NCI-H146 (cell line): Measurements from ENCODE around the gene SPRED2.

Source experiments
- DNase-seq: peaks from one replicate; lab custom pipeline; 2025; lab: John Stamatoyannopoulos, UW

Gene SPRED2

DNA sequence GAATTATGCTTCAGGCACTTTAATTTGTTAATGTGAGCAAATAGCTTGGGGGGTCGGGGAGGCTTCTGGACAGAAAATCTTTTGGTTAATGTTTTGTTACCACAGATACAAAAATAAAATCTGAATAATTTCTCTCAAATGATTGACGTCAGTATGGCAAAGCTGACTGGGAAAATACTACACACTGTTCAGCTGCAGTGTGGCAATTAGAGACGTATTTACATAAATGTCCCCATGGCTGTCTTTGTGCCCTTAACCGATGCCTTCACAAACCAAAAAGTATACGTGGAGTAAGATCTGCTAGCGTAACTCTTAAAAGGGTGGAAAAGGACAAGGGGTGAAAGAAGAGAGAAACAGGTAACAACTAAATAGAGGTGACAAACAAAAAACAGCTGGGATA lies 121.3 kb downstream of the SPRED2 start:
- DNase-seq: peak; percentile 52

DNA sequence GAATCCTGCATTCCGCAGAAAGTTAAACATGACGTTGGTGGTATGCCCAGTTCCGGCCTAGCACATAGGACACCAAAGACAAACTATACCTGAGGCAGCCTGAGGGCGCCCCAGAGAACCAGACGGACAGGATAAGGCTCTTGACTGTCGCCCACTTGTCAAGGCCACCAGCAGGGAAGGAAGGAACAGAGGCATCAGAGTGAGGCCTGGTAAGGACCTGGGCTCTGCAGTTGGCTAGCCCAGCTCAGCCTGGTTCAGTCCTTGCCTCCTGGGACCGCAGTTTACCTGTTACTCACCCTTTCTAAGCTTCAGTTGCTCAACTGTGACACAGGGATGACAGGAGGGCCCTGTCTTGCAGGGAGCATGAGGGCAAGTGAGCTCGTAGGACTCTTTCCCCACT lies 122.7 kb downstream of the SPRED2 start:
- DNase-seq: no peak

DNA sequence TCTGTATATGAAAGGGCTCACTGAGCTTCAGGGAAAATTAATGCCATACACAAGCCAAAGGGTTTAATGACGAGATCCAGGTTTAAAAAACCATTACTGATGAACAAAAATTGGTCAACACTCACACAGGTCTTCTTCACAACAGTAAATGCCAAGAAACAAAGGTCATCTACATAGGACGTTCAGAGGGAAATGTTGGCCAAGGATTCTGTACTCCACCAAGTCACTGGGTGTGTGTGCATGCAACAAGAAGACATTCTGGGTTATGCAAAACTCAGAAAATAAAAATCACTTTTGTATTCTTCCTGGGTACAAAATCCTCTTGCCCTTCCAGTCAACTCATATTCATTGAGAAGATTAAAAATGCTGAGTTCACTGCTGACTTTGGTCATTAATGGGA lies 126.5 kb downstream of the SPRED2 start:
- no peak for DNase-seq

DNA sequence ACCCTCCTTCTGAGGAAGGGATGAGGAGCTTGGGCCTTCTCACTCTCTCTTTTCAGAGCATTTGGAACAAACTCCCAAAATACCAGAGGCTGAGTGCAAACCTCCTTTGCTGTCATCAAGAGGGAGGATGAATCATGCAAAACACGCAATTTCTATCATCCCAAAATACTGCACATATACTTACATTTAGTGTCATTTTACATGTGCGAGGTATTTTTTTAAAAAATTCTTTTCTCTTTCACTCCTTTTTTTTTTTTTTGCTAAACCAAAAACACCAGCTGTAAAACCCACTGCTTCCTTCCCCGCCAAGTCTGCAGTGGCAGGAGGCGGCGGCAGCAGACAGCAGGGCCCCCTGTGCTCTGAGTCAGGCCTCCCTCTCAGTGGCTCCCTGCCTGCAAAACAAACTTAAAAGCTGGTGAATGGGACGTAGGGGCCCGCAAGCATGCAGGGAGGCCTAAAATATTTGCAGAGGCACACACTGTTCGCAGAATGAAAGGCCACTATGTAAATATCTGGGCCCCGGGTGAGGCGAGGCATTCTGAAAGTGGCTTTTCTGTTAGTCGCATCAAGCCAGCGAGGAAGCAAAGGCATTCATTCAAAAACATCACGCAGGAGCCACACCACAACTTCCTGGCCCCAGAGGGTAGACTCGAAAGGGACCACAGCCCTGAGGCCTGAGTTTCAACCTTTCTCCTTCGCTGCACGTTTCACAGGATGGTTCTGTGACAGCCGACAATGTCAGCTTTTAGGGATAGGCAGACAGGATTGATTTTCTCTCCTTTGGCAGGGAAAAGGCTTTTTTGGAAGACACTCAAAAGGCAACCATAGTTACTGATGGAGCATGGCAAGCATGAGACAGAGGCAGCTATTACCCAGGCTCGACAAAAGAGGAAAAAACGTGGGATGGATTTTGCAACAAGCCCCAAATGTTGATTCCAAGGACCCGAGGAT lies 131.4 kb downstream of the SPRED2 start:
- DNase-seq: peak; percentile 66

DNA sequence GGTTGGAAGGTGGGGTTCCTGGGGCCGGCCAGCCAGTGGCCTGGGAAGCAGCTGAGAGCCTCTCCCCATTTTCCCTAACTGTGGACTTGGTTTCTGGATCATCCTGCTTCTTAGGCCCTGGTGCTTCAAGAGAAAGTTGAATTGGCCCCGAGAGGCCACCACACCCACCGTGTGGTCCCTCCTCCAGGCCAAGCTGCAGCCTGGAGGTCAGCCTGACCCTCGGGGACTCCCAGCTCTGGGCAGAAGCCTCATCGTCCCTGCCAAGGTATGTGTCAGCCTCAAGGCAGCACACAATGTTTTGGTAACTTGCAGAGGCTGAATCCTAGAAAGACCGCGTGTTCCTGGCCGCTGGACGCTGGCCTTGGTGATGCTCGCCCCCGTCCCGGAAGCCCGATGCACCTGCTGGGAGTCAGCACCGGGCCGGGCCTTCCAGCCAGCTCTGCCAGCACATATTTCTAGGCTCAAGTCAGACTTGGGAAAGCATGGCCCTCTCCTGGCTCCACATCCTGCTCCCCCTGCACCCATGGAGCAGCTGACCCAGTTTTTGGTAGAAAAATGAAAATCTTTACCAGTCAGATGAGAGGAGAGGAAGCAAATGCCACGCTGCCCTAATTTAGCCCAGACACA lies 132.2 kb downstream of the SPRED2 start:
- DNase-seq: no peak

DNA sequence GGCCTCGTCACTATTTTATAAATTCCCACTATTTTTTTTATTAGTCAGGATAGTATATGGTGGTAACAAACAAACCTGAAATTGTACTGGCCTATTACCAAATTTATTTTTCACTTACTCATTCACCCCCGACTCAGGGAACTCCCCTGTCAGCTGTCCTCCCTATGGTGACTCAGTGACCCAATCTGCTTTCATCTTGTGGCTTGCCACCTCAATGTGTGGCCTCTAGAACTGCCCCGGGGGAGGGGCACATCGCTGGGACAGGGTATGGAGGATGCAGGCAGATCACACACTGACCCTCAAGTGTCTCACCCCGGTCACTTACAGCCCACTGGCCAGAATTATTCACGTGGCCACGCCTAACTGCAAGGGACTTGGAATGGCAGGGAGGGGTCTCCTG lies 133.2 kb downstream of the SPRED2 start:
- no peak for DNase-seq

DNA sequence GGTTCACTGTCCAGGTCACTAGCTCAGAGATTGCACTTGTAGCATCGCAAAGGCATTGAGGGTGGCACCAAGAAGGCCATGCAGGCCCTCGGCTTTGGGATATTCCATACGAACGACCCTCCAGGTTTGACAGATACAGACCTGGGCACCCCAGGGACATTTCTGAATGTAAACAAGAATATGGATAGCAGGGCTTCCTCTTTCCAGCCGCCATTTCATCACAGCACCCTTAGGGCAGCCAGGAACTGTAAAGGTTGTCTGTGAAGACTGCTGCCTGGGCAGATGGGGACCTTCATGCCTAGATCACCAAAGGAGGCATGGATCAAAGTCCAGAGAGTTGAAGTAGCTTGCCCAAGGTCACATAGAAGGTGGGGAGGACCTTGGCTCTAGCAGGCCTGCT lies 134.3 kb downstream of the SPRED2 start:
- no peak for DNase-seq

DNA sequence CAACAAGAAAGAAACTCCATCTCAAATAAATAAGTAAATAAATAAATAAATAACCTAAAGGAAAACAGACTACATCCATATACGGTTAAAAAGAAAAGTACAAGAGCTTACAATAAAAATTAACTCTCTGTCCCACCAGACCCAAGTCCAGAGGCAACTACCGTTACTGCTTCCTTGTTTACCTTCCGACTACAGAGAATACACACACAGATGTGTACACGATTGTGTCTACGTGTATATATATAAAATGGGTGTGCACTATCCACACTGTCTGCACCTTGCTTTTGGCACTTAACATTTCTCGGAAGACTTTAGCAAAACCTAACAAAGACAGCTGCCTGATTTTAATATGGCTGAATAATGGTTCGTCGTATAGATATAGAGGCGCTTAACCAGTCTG lies 134.9 kb downstream of the SPRED2 start:
- no peak for DNase-seq

DNA sequence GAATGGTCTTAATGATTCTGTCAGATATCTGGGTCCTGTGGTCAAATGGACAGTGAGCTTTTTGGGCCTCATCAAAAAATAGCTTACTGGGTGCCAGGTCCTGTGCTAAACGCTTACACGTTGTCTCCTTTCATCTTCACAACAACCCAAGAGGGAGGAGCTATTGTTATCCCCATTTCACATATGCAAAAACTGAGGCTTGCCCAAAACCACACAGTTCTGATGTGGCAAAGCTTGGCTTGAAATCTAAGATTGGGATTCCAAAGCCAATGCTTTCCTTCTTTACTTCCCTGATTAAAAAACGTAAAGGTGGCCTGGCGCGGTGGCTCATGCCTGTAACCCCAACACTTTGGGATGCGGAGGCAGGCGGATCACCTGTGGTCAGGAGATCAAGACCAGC lies 135.4 kb downstream of the SPRED2 start:
- DNase-seq: no peak

DNA sequence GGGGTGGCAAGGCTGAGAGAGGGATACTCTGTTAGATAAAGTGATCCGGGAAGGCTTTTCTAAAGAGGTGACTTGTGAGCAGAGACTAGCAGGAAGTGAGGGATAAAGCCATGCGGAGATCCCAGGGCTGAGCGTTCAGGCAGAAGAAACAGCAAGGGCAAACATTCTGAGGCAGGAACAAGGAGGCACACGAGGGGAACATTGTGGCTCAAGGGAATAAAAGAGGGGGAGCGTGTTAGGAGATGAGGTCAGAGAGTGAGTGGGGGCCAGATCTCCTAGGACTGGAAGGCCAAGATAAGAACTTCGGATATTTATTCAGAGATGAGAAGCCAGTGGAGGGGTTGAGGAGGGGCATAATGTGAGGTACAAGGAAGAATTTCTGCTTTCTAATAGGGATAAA lies 137.7 kb downstream of the SPRED2 start:
- no peak for DNase-seq

DNA sequence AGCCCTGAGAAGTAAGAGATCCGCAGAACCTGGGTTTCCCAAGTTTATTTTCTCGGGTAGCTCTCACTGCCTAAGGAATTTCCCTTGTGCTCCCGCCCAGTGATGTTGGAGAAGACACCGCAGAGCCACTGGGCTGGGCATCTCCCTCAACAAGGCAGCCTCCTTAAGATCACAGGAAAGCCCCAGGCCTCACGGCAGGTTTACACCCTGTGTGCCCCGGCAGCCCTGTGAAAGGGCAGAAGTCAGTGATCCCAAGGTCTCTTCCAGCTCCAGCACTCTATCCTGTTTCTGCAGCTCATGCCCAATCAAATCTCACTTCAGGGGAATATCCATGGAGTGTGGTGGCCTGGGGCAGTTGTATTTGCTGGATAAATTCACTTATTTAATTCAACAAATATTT lies 138.3 kb downstream of the SPRED2 start:
- no peak for DNase-seq

DNA sequence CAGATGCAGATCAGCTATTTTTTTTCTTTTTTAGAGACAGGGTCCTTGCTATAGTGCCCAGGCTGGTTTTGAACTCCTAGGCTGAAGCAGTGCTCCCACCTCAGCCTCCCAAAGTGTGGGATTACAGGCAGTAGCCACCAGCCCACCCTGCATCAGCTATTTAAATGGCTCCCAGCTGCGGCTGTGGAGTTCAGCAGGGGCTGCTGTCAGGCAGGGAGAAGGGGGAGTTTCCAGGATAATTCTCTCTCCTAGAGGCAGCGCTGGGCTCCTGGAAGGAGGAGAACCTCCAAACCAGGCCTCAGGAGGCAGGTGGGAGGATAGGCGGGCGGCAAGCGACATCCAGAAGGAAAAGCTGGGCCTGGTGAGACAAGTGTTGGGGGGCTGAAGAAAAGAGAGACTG lies 139.0 kb downstream of the SPRED2 start:
- DNase-seq: no peak

DNA sequence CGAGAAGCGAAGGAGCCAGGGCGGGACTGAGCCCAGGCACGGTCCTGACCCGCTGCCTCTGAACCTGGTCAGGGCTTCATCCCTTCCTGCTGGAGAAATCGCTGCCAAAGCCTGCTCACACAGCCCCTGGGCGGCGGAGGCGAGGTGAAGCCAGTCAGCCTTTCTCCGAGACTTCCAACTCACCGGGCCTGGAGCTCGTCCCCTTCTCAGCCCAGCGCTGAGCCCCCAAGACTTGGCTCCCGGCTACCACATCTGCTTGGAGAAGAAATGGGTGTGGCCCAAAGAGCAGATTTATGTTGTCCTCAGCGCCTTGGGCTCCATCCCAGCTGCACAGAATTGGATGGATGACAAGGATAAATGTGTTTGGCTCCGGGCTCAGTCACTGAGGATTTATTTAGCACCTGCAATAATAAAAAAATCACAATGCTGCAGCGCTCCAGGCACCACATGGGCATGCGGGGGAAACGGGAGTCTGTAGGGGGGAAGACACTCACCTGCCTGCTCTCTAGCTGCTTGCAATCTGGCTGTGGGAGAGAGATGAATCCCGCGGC lies 139.9 kb downstream of the SPRED2 start:
- no peak for DNase-seq

DNA sequence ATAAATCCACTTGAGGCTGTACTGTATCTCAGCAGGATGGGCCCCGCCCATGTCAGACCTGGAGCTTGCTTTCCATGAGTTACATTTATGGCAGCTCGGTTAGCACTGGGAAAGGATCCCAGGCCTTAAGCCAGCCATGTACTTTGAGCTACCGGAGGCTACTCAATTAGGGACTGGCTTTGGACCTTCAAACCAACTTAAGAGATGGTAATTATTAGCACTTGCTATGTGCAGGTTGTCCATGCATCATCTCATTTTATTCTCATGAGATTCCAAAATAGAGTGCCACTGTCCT lies 140.3 kb downstream of the SPRED2 start:
- no peak for DNase-seq

DNA sequence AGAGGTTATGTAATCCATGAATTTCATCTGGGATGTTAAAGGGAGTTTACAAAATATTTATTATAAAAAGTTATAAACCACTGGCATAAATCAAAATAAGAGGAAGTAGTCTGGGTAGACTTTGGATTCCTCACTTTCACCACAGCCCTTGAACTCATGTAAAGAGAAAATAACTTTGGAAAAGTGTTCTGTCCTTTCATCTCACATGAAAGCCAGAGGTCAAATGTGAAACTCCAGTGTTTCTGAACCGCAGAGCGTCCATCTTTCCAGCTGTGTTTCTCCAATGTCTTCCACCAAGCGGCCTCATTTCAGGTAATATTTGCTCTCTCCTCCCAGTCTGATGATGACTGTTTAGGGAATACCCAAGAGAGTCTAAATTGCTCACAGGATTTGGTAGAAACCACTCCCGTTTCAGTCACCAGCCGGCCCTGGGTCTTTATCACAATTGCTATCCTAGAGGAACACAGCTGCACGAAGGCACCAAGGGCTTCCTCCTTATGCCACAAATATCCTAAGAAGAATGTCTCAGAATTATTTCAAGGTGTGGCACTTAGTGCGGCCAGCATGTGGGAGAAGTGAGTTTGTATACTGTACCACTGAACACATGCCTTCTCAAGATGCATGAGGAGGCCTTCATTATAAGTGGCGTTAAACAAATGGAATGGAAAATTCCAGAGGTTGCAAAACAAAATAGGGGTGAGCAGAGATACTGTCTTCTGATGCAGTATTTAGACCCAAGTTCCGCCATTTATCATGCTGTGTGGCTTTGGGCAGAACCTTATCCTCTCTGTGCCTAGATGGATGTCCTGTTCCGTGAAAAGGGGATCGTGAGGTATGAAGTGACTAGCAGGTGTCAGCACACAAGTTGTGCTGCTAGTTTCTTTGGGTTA lies 140.9 kb downstream of the SPRED2 start:
- no peak for DNase-seq

DNA sequence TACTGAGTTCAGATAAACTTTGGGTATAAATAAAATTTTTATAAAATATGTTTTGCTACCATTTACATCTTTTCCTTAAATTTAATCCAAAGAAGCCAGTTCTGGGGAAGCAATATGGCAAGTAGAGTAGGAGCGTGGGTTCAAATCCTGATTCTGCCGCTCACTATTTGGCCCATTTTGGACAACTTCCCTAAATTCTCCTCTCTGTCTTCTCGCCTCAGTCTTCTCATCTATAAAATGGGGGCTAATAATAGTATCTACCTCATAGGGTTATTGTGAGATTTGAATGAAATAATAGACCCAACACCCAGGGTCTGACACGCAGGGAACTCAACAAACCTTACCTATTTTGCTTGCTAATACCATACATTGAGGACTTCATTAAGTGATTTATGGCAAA lies 145.0 kb downstream of the SPRED2 start:
- DNase-seq: no peak

DNA sequence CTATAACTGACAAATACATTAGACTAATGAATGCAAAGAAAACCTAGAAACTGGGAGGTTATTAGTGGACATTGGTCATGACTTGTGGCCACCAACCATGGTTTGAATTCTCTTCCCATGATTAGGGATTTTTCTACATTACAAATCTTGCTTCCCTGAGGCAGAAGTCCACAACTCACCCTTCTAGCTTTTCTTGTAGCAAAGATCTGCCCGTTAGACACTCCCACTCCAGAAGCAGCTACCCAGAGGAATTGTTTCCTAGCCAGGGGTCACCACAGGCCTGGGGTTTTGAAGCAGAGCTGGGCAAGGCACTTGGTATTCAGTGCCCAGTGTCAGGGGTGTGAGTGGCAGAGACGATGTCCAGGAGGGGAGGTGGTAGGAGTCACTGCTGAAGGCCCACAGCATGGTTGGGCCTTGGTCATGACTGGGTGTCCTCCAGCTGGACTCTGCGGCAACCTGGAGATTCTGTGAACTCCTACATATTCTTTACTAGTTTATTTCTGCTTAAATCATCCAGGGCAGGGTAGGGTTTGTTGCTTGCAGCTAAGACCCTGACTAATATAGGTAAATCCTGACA lies 149.8 kb downstream of the SPRED2 start:
- DNase-seq: no peak

DNA sequence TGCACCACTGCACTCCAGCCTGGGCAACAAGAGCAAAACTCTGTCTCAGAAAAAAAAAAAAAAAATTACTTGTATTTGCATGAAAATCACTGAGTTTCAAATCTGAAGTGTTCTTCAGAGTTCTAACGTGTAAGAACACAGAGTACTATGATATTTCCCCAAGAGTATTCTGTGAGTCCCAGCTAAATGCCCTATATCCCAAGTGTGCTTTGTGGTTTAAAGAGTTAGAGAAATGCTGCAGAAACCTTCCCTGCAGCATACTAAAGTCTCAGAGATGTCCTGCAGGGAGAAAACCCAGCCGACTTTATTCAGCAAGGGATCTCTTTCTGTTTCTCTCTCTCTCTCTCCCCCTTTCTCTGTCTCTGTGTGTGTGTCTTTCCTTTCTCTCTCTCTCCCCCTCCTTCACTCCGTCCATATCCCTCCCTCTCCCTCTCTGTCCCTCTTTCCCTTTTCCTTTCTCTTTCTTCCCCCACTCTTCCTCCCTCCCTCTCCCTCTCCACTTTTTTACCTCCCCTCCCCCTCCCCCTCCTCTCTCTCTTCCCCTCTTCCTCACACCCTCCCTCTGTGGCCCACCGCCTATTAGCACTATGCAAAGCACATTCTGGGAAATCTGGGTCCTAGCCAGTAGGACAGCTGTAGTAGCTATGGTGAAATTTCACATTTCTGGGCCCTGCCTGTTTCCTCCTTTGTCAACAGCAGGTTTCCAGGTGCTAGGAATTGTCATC lies 150.6 kb downstream of the SPRED2 start:
- DNase-seq: no peak

DNA sequence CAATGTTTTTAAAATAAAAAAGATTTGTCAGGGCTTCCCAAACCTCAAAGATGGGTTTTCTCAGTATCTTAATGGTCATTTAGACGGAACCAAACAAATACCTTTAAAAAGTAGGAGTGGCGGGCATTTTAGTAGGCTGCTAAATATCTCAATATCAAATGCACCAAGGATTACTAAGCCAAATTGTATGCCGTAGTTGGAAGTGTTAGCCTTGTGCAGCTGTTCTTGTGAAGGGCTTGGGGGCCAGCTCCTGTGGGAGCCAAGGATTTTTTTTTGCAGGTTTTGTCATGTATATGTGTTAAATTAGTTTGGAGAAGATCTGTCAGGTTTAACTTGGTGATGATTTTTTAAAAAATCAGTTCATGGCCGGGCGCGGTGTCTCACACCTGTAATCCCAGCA lies 152.6 kb downstream of the SPRED2 start:
- DNase-seq: no peak

DNA sequence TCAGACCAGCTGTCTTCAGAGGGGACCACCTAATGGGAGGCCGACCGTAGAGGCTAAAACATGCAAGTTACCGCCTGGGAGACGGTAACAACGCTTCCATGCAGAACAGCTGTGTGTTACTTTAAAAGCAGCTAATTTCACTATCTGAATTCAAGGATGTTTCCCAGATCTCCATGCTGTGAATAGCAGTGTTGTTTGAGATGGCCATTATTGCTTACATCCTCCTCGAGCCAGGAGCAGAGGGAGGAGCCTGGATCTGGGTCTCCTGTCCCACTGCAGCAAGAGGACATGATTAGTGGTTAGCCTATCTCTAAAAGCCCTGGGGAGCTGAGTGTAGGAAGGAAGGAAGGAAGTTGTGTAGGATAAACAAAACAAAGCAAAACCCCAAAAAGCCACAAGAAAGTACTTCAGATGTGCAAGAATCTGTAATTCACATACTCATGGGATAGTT lies 153.8 kb downstream of the SPRED2 start:
- no peak for DNase-seq

DNA sequence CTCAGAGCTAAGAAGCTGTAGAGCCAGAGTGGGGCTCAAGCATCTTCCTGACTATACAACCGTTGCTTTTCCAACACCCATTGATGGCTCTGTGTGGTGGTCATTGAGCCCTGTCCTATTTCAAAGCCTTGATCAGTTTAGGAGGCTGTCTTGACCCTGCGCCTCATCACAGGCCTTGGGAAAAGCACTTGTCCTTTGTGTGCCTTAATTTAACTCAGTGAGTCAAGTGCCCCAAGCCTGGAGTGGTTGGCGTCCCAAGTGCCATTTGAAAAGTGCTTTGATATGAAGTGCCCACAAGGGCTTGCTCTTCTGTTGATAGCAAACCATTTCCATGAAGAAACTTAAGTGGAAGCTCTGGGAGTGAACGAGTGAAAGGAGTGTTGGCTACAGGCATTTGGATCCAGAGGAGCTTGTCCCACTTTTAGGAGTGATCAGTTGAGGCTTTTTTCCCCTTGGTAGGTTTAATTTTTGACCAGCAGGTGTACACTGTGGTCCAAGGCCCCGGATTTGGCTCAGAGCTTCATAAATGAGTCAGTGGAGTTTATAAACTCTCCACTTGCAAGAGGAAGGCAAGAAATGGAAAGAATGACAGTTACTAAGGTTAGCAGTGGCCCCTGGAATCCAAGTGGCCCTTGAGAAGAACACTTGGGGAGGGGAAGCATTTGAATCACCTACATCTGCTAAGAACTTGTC lies 154.5 kb downstream of the SPRED2 start:
- DNase-seq: no peak
